GM21786 (cell line): ENCODE data around the gene CES5A.
"Not testable (repeated sequence)": the region's sequence is repeated elsewhere in the genome, so short reads cannot be mapped to it uniquely, and the experiment has no call there.

Experiments
- ATAC-seq: cut with Tn5 transposase; IDR thresholded peaks from one replicate; pipeline ENCODE4 v1.9.1; 2021; ENCODE audit not compliant: unreplicated experiment

Gene CES5A

GRCh38 chr16:55876854-55877253 is 1.7 kb upstream of the CES5A start:
- no peak for ATAC-seq

GRCh38 chr16:55873122-55873521 is 2.1 kb downstream of the CES5A start:
- ATAC-seq, result no peak

- ATAC-seq, result no peak
Observed at GRCh38 chr16:55872130-55872529, 3.0 kb downstream of the CES5A start.

DNA sequence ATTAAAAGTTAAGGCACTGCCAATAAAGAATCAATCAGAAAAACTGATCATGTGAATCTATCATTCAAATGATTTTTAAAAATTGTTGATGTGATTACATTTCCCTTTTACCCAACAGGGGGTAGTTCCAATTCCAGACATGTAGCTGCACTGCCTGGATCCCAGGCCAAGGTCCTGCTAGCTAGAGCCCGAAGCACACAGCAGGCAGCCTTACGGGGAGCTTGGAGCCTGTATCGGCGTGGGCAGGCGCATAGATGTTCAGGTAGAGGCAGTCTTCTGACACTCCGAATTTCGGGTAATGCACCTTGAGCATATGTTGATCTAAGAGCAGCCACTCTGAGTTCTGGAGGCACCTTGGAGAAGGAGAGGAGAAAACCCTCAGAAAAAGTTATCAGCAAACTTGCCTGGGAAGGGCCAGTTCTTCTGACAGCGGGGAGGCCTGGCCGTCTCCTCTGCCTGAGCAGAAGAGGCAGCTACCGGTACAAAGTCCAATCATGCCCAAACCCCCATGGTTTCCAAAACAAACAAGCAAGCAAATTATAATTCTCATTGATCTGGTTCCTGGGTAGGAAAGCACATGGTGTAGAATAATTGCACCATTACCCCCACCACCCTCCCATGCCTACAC is 3.6 kb downstream of the CES5A start:
- ATAC-seq, result no peak

DNA sequence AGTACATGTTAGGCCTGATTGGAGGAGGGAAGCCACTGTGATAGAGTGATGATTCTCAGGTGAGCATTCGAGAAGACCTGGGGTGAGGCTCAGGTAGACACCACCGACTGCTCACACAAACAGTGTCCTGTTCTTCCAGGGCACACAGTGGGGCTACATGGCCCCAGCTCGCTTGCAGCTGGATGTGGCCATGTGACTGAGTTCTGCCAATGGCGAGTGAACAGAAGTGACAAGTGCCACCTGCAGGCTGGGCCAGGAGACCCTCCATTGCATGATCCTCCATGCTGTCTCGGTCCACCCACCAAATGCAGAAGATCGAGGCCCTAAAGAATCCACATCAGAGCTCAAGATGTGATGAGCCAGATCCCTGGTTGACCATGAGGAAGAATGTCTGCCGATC is 6.2 kb downstream of the CES5A start:
- no peak for ATAC-seq

DNA sequence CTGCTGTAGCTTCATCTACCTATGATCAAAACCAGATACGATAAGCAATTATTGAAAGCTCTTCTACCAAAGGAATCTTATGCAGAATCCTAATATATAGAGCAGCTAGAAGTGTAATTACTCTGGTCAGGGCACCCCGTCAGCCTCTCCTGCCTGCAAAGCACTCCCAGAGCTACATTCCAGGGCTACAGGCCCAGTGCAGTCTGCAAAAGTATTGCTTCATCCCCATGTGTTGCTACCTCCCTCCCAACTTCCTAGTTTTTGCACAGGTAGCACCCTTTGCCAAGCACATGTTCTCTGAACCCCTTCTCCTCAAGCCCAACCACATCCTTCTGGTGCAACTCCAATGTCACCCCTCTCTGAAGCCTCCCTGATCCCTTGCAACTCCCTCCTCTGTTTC is 7.0 kb downstream of the CES5A start:
- ATAC-seq, result no peak

GRCh38 chr16:55861288-55861687 is 13.9 kb downstream of the CES5A start:
- no peak for ATAC-seq

DNA sequence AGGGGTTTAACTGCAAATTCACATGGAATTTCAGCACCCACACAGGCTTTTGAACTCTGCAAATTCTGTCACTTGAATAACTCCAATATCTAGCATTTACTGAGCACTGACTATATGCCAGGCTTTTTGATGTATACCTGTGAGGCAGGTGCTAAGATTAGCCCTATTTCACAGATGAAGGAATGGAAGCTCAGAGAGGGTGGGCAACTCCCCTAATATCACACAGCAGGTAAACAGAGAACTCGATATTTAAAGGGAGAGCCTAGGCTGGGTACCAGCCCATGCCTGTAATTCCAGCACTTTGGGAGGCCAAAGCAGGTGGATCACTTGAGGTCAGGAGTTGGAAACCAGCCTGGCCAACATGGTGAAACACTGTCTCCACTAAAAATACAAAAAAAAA is 17.5 kb downstream of the CES5A start:
- ATAC-seq, result not testable (repeated sequence)

DNA sequence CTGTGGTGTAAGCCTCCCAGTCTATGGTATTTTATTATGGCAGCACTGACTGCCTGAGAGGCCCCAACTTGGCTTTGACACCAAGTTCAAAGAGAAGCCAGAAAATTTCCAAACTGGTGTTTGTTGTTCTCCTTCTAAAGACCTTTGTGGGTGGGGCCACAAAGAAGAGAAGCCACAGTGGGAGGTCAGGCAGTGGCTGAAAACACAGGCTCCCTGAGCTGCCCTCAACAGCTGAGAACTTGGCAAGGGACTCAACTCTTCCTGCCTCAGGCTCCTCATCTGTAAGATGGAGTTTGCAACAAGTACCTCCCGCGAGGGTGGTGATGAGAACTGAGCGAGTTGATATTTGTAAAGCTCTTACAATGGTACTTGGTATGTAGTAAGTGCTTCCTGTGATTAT is 18.2 kb downstream of the CES5A start:
- no peak for ATAC-seq

GRCh38 chr16:55853114-55853513 is 22.1 kb downstream of the CES5A start:
- ATAC-seq, result no peak

GRCh38 chr16:55849536-55849935 is 25.6 kb downstream of the CES5A start:
- no peak for ATAC-seq

DNA sequence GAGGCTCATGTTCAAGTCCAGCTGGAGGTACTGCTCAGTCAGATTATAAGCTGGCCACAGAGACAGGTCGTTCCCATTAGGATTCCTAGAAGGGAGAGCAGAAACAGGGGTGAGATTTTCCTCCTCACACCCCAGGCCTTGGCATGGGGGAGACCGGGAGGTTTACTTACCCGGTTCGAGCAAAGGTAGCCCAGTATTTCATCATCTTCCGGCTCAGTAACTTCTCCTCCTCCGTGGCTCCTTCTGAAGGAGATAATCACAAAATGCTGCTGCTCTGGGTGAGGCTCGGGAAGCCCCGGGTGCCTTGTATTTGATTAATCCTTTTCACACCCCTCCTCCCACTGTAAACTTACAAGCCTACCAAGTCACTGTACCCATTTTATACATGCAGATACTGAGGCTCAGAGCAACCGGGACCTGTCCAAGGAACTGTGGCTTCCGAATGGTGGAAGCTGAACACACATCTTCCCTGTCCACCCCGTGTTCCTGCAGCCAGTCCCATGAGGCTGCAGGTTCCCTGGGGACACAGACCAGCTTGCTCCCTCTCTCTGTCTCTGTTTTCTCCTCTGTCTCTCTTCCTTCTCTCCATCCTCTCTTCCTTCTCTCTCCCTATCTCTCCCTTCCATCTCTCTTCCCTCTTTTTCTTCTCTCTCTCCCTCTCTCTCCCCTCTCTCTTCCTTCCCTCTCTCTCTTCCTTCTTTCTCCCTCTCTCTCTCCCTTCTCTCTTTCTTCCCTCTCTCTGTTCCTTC is 28.4 kb downstream of the CES5A start:
- ATAC-seq, result no peak

- no peak for ATAC-seq
Observed at GRCh38 chr16:55843105-55843395, 32.1 kb downstream of the CES5A start.

- no peak for ATAC-seq
Observed at GRCh38 chr16:55842369-55843104, 32.6 kb downstream of the CES5A start.

- no peak for ATAC-seq
Observed at GRCh38 chr16:55839115-55839514, 36.1 kb downstream of the CES5A start.

DNA sequence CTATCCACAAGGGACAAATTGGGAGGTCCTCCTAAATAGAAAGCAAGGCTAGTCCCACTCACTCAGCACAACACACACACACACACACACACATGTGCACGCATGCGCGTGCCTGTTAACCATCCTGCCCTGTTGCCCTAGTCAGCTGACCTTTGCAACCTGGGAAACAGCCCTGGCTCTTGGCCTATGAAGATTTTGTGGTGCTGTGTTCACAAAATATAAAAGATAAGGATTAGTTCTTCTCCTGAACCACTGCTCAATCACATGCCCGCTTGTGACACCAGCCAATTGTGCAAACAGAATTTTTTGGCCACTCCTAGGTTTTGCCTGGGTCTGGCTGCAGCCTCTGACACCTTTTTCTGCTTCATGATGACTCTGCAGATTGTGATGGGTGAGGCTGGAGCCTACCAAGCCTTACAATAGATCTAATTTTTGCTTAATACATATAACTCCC is 39.0 kb downstream of the CES5A start:
- ATAC-seq, result no peak

DNA sequence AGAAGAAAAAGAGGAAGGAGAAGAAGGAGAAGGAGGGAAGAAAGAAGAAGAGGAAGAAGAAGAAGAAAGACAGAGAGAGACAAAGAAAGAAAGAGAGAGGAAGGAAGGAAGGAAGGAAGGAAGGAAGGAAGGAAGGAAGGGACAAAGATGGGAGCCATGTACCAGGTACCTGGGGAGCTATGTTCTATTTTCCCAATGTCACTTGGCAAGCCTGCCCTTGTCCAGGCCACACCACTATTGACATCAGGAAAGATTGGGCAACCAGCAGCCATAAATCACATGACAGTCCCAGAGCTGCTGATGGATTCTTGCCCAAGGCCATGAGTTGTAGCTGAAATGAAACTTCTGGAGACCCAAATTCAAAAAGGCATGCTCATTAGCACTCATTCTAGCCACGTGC is 39.6 kb downstream of the CES5A start:
- no peak for ATAC-seq

- not testable (repeated sequence) for ATAC-seq
Observed at GRCh38 chr16:55835173-55835572, 40.0 kb downstream of the CES5A start.

GRCh38 chr16:55834049-55834448 is 41.1 kb downstream of the CES5A start:
- peak; percentile 89 for ATAC-seq

GRCh38 chr16:55832773-55833691 is 42.1 kb downstream of the CES5A start, which contains the start of gene CES1:
TSS of gene CES1 (minus strand) at chr16:55833096. CDS start at chr16:55833055, 41 bp downstream.
- no peak for ATAC-seq

- ATAC-seq, result no peak
Observed at GRCh38 chr16:55832425-55832772, 42.8 kb downstream of the CES5A start.
